HepG2 (cell line): ENCODE results near the gene KSR1. TPM values are rescaled to one million over a fixed set of nuclear protein-coding genes. Genes with fewer than 3 reads are reported as not detected.

Source experiments
- ARNT2 ChIP-seq: sonication (generic); formaldehyde crosslinking; IDR thresholded peaks from 2 replicates; pipeline ENCODE4 v1.8.0; 2022; ENCODE audit warnings: mild to moderate bottlenecking, low read depth, missing genetic modification reagents, moderate library complexity
- BORCS8-MEF2B ChIP-seq: sonication (generic); formaldehyde crosslinking; IDR thresholded peaks from 2 replicates; pipeline ENCODE4 v1.8.0; 2022; ENCODE audit warnings: mild to moderate bottlenecking, missing genetic modification reagents
- ELF3 ChIP-seq: IDR thresholded peaks from 2 replicates; pipeline ENCODE4 v1.6.1; 2016; ENCODE audit warnings: missing genetic modification reagents, missing compliant biosample characterization
- HIVEP1 ChIP-seq: sonication (generic); formaldehyde crosslinking; IDR thresholded peaks from 2 replicates; pipeline ENCODE4 v1.4.0; 2020; ENCODE audit warnings: mild to moderate bottlenecking, missing genetic modification reagents
- HNF4A ChIP-seq: sonication (generic); formaldehyde crosslinking; IDR thresholded peaks from 2 replicates; pipeline ENCODE4 v1.4.0; 2020; ENCODE audit warnings: missing genetic modification reagents
- KDM3A ChIP-seq: IDR thresholded peaks from 2 replicates; pipeline ENCODE4 v1.6.1; 2018; ENCODE audit warnings: low read depth, missing compliant biosample characterization
- KLF13 ChIP-seq: sonication (generic); formaldehyde crosslinking; IDR thresholded peaks from 2 replicates; pipeline ENCODE4 v1.4.0; 2020; ENCODE audit warnings: mild to moderate bottlenecking, missing genetic modification reagents
- KMT2A ChIP-seq: sonication (generic); formaldehyde crosslinking; IDR thresholded peaks from 2 replicates; pipeline ENCODE4 v1.4.0; 2020; ENCODE audit warnings: missing genetic modification reagents
- POLR2G ChIP-seq: fragments of 200-400 bp; formaldehyde crosslinking; IDR thresholded peaks from 2 replicates; pipeline ENCODE4 v1.6.1; 2018; ENCODE audit warnings: mild to moderate bottlenecking, low read depth, low read length, moderate library complexity
- RBAK ChIP-seq: sonication (generic); formaldehyde crosslinking; IDR thresholded peaks from 2 replicates; pipeline ENCODE4 v1.5.1; 2020; ENCODE audit warnings: mild to moderate bottlenecking, missing genetic modification reagents
- RXRB ChIP-seq: IDR thresholded peaks from 2 replicates; pipeline ENCODE4 v1.6.1; 2016; ENCODE audit warnings: borderline replicate concordance, missing genetic modification reagents, missing compliant biosample characterization
- SIN3A ChIP-seq: IDR thresholded peaks from 2 replicates; pipeline ENCODE4 v1.6.1; 2011; ENCODE audit warnings: low read depth, mild to moderate bottlenecking, control low read depth, low read length, borderline replicate concordance
- TBL1XR1 ChIP-seq: fragments of 150-350 bp; IDR thresholded peaks from 2 replicates; pipeline ENCODE4 v1.6.1; 2014; ENCODE audit warnings: borderline replicate concordance, low read length; ENCODE audit not compliant: partially characterized antibody
- ZBTB7B ChIP-seq: sonication (generic); formaldehyde crosslinking; IDR thresholded peaks from 2 replicates; pipeline ENCODE4 v1.4.0; 2020; ENCODE audit warnings: missing genetic modification reagents
- ZNF562 ChIP-seq: sonication (generic); formaldehyde crosslinking; IDR thresholded peaks from 2 replicates; pipeline ENCODE4 v1.8.0; 2022; ENCODE audit warnings: missing genetic modification reagents, borderline replicate concordance
- ZNF7 ChIP-seq: IDR thresholded peaks from 2 replicates; pipeline ENCODE4 v1.6.1; 2016; ENCODE audit warnings: missing biosample characterization, missing genetic modification reagents
- ZNF788 ChIP-seq: sonication (generic); formaldehyde crosslinking; IDR thresholded peaks from 2 replicates; pipeline ENCODE4 v1.5.0; 2020; ENCODE audit warnings: mild to moderate bottlenecking, missing genetic modification reagents, borderline replicate concordance
- ZSCAN21 ChIP-seq: sonication (generic); formaldehyde crosslinking; IDR thresholded peaks from 2 replicates; pipeline ENCODE4 v1.8.0; 2022; ENCODE audit warnings: mild to moderate bottlenecking, missing genetic modification reagents, moderate library complexity, borderline replicate concordance
- polyA plus RNA-seq, 8 experiments: library from polyadenylated mRNA; depleted of rRNA in 3 of 8; stranded (reverse) in 7 of 8; unstranded in 1 of 8; fragments of >200 nt; fragmentation: Illumina TruSeq in 4 of 8; extraction: Trizol in 4 of 8; gene quantifications; 2 replicates each; pipeline versions ENCODE4 v1.2.1 to v1.2.3, GENCODE V29; 2011 to 2016; ENCODE audit warnings: low read depth in 4 of 8, missing spikeins in 1 of 8, mixed read lengths in 1 of 8; ENCODE audit not compliant: insufficient read depth in 1 of 8
- total RNA-seq, 5 experiments: library from RNA; depleted of rRNA; stranded (reverse); fragments of >200 nt; fragmentation: Illumina TruSeq; extraction: Trizol; gene quantifications; 2 replicates each; pipeline ENCODE4 v1.2.3, GENCODE V29; 2016; ENCODE audit warnings: low read depth in 1 of 5
- TF ChIP-seq, protein P1 (sequence below): sonication (generic); formaldehyde crosslinking; IDR thresholded peaks from 2 replicates; pipeline ENCODE4 v1.8.0; 2022; ENCODE audit warnings: missing genetic modification reagents, mild to moderate bottlenecking, moderate library complexity, borderline replicate concordance
- TF ChIP-seq, protein P2 (sequence below): sonication (generic); formaldehyde crosslinking; IDR thresholded peaks from 2 replicates; pipeline ENCODE4 v1.4.0; 2020; ENCODE audit warnings: missing genetic modification reagents, borderline replicate concordance
- TF ChIP-seq, protein P3 (sequence below): sonication (generic); IDR thresholded peaks from 2 replicates; pipeline ENCODE4 v1.6.1; 2016; ENCODE audit warnings: low read depth, borderline replicate concordance

The KSR1 gene
- total and polyA plus RNA-seq, 2 of the 13 experiments (the other 11 are each of a cell fraction or from before 2014, with no cell fraction given) = 10.1 to 16.6 TPM

DNA sequence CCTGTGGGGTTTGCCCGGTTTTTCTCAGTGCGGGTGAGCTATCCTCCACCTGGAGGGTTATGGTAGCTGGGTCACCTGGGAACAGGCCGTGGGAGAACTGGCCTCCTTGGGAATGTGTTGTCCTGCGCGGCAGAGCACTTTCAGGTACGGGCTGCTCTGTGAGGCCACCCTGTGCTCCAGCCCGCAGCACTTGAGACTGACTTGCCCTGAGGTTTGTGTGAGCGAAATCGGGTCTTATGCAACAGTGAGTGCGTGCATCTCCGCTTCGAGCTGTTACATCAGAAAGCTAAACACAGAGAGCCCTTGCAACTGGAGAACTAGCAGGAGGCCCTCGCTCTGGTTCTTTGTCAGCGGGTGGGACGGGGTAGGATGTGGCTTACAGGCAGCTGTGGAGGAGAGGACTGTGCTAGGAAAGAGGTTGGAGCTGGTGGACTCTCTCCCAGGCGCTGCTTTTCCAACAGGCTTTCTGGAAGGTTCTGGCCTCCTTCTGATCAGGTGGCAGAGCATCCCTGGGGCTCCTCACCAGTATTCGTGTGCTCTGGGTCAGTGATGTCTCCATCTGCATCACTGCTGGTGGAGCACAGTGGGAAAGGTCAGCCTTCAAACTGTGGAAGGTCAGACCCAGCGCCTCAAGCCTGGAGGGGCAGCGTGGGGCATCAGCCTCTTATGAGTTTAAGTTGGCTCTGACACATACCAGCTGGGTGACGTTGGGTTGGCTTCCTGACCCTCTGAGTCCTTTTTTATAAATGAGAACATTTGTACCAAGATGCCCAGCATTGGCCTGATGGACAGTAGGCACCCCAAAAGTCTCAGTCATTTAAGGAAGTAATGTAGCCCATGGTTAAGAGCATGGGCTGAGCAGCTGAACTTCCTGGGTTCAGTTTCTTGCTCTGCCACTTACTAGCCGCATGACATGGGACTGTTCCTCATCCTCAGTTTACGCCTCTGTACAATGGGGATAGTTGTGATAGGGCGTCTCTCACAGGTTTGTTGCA, 76.3 kb downstream of the KSR1 start (continued):
- TF ChIP-seq SIN3A (peak; percentile 41; the same call in 1 of the 2 replicates), ZNF7 (CRISPR knock-in tag) (0 out of 2 replicates have a peak, but pooled peaks have one; percentile 39), ARNT2 (peak; percentile 68; the same call in 1 of the 2 replicates), POLR2G (peak; percentile 58), ELF3 (peak; percentile 52; the same call in 1 of the 2 replicates), BORCS8-MEF2B (CRISPR knock-in tag) (0 out of 2 replicates have a peak, but pooled peaks have one; percentile 63), HIVEP1 (no peak), ZNF562 (CRISPR knock-in tag) (no peak), ZNF788 (peak; percentile 77), TBL1XR1 (peak; percentile 23), HNF4A (CRISPR knock-in tag) (peak; percentile 68), ZSCAN21 (CRISPR knock-in tag) (peak; percentile 89), ZBTB7B (CRISPR knock-in tag) (peak; percentile 28; the same call in 1 of the 2 replicates), RXRB (CRISPR knock-in tag) (peak; percentile 81), KDM3A (peak; percentile 92; the same call in 1 of the 2 replicates), RBAK (CRISPR knock-in tag) (peak; percentile 79; the same call in 1 of the 2 replicates), KMT2A (peak; percentile 94), KLF13 (CRISPR knock-in tag) (no peak)
- TF ChIP-seq, protein P1, sequence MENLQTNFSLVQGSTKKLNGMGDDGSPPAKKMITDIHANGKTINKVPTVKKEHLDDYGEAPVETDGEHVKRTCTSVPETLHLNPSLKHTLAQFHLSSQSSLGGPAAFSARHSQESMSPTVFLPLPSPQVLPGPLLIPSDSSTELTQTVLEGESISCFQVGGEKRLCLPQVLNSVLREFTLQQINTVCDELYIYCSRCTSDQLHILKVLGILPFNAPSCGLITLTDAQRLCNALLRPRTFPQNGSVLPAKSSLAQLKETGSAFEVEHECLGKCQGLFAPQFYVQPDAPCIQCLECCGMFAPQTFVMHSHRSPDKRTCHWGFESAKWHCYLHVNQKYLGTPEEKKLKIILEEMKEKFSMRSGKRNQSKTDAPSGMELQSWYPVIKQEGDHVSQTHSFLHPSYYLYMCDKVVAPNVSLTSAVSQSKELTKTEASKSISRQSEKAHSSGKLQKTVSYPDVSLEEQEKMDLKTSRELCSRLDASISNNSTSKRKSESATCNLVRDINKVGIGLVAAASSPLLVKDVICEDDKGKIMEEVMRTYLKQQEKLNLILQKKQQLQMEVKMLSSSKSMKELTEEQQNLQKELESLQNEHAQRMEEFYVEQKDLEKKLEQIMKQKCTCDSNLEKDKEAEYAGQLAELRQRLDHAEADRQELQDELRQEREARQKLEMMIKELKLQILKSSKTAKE (CRISPR knock-in tag) = peak; percentile 52; the same call in 1 of the 2 replicates
- TF ChIP-seq, protein P2, sequence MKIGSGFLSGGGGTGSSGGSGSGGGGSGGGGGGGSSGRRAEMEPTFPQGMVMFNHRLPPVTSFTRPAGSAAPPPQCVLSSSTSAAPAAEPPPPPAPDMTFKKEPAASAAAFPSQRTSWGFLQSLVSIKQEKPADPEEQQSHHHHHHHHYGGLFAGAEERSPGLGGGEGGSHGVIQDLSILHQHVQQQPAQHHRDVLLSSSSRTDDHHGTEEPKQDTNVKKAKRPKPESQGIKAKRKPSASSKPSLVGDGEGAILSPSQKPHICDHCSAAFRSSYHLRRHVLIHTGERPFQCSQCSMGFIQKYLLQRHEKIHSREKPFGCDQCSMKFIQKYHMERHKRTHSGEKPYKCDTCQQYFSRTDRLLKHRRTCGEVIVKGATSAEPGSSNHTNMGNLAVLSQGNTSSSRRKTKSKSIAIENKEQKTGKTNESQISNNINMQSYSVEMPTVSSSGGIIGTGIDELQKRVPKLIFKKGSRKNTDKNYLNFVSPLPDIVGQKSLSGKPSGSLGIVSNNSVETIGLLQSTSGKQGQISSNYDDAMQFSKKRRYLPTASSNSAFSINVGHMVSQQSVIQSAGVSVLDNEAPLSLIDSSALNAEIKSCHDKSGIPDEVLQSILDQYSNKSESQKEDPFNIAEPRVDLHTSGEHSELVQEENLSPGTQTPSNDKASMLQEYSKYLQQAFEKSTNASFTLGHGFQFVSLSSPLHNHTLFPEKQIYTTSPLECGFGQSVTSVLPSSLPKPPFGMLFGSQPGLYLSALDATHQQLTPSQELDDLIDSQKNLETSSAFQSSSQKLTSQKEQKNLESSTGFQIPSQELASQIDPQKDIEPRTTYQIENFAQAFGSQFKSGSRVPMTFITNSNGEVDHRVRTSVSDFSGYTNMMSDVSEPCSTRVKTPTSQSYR (CRISPR knock-in tag) = peak; percentile 26; the same call in 1 of the 2 replicates
- TF ChIP-seq, protein P3, sequence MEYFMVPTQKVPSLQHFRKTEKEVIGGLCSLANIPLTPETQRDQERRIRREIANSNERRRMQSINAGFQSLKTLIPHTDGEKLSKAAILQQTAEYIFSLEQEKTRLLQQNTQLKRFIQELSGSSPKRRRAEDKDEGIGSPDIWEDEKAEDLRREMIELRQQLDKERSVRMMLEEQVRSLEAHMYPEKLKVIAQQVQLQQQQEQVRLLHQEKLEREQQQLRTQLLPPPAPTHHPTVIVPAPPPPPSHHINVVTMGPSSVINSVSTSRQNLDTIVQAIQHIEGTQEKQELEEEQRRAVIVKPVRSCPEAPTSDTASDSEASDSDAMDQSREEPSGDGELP = peak; percentile 44; the same call in 1 of the 2 replicates
